ENCODE results near the gene TUBGCP6. TPM values are rescaled to one million over a fixed set of nuclear protein-coding genes. Genes with fewer than 3 reads are reported as not detected.
A peak's percentile ranks its signal among the peaks of the same experiment; 100 is the strongest.

TUBGCP6 gene
- polyA plus RNA-seq, 1 experiment: 8.5 TPM

- Histone ChIP-seq H3K9me3 (ENCODE audit: control insufficient read depth, insufficient read depth, low read length) (peaks cover 4% of the 10 kb centered on the region; the same call in 1 of the 2 replicates), H3K27me3 (ENCODE audit: control insufficient read depth, insufficient read depth, low read length) (no peaks in the 10 kb centered on the region), H3K4me3 (ENCODE audit: low read depth, low read length) (peak overlapping the region; percentile 98), H3K27ac (ENCODE audit: low read depth, low read length) (peak overlapping the region; percentile 77)
- CTCF ChIA-PET: no interaction called here
- no peak for TF ChIP-seq CTCF (IDR thresholded peaks at IDR 0.05; ENCODE audit: low read depth, low read length)
- POLR2A ChIA-PET: no interaction called here
- no peak for DNase-seq (ENCODE audit: low read depth, low spot score)
Observed at GRCh38 chr22:50245214-50246072, 620 bp upstream of the TUBGCP6 start.

- no peak for TF ChIP-seq CTCF (IDR thresholded peaks at IDR 0.05; ENCODE audit: low read depth, low read length)
- Histone ChIP-seq H3K9me3 (ENCODE audit: control insufficient read depth, insufficient read depth, low read length) (peaks cover 4% of the 10 kb centered on the region; the same call in 1 of the 2 replicates), H3K4me3 (ENCODE audit: low read depth, low read length) (peak overlapping the region; percentile 98), H3K27me3 (ENCODE audit: control insufficient read depth, insufficient read depth, low read length) (no peaks in the 10 kb centered on the region), H3K27ac (ENCODE audit: low read depth, low read length) (peak overlapping the region; percentile 77)
- CTCF ChIA-PET: interaction anchor here (1.0 to 2.6 kb wide), 4 partner anchors 24 to 122 kb away, joined by 3 to 14 read pairs (median 8); no protein-coding TSS in a partner anchor
- DNase-seq (ENCODE audit: low read depth, low spot score): no peak
- POLR2A ChIA-PET: interaction anchor here (1.0 kb wide), 1 partner anchor 19 kb away, joined by 3 read pairs; no protein-coding TSS in a partner anchor
Observed at GRCh38 chr22:50243685-50244419, 971 bp downstream of the TUBGCP6 start.

DNA sequence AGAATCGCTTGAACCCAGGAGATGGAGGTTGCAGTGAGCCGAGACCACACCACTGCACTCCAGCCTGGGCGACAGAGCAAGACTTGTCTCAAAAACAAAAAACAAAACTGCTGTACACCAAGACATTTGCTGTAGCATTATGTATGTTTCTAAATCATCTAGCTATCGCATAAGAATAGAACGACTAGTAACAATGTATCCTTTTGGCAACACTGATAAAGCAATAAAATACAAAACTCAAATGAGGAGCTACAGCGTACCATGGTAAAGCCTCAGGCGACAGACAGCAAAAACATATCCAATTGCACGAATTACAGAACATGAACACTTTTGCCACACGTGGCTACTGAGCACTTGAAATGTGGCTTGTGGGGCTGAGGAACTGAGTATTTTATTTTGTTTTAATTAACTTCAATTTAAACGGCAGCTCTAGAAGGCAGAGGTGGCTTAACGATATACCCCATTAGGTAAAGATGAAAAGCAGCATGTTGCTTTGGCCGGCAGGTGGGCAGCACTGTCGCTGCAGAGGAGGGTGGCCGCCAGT, 2.3 kb downstream of the TUBGCP6 start:
- no peak for TF ChIP-seq CTCF (IDR thresholded peaks at IDR 0.05; ENCODE audit: low read depth, low read length)
- POLR2A ChIA-PET: no interaction called here
- Histone ChIP-seq H3K9me3 (ENCODE audit: control insufficient read depth, insufficient read depth, low read length) (peaks cover 4% of the 10 kb centered on the region; the same call in 1 of the 2 replicates), H3K27ac (ENCODE audit: low read depth, low read length) (no peak overlapping the region), H3K4me3 (ENCODE audit: low read depth, low read length) (peak overlapping the region; percentile 47), H3K27me3 (ENCODE audit: control insufficient read depth, insufficient read depth, low read length) (no peaks in the 10 kb centered on the region)
- no peak for DNase-seq (ENCODE audit: low read depth, low spot score)
- CTCF ChIA-PET: interaction anchor here (0.7 to 2.6 kb wide), 6 partner anchors 8 to 124 kb away, joined by 3 to 14 read pairs (median 6); partner anchors contain the start of gene HDAC10

DNA sequence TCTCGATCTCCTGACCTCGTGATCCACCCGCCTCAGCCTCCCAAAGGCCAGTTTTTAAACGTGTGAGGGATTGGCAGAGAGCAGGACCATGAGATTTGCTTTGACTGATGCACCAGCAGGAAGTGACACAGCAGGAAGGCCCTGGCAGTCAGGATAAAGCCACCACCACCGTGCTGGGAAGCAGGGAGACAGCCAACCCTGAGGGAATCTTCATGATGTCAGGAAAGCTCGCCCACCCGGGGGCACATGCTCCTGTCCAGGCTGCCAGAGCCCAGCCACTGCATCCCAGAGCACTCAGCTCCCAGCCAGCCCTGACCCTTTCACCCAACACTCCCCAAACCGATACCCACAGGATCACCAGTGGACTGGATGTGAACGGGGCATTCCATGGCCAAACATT, 6.1 kb downstream of the TUBGCP6 start:
- ChIA-PET POLR2A (no interaction called here), CTCF (interaction anchor here (0.9 to 2.6 kb wide), 2 partner anchors 8 to 128 kb away, joined by 4 to 6 read pairs; no protein-coding TSS in a partner anchor)
- no peak for TF ChIP-seq CTCF (IDR thresholded peaks at IDR 0.05; ENCODE audit: low read depth, low read length)
- H3K4me3 ChIP-seq (ENCODE audit: low read depth, low read length): no peak overlapping the region
- no peak for DNase-seq (ENCODE audit: low read depth, low spot score)
- no peaks in the 10 kb centered on the region for H3K27me3 ChIP-seq (ENCODE audit: control insufficient read depth, insufficient read depth, low read length)
- no peak overlapping the region for H3K27ac ChIP-seq (ENCODE audit: low read depth, low read length)
- peaks cover 11% of the 10 kb centered on the region; the same call in 1 of the 2 replicates for H3K9me3 ChIP-seq (ENCODE audit: control insufficient read depth, insufficient read depth, low read length)
